ENCODE data around the gene CEACAM21. TPM values are rescaled to one million over a fixed set of nuclear protein-coding genes. Genes with fewer than 3 reads are reported as not detected.

The CEACAM21 gene
- total RNA-seq, 2 experiments from 2014 or later, result 36.5 to 37.5 TPM

GRCh38 chr19:41543582-41543981 lies 32.4 kb upstream of the CEACAM21 start:
- H3K4me3 Mint-ChIP-seq, result no peak overlapping the region
- no peaks in the 10 kb centered on the region for H3K27me3 Mint-ChIP-seq
- peaks cover 2% of the 10 kb centered on the region for H3K9me3 Mint-ChIP-seq
- H3K27ac Mint-ChIP-seq, result peak overlapping the region; percentile 97
- no peak for DNase-seq
- peaks cover 73% of the 10 kb centered on the region for H3K4me1 Mint-ChIP-seq
- H3K36me3 Mint-ChIP-seq, result peaks cover 26% of the 10 kb centered on the region

DNA sequence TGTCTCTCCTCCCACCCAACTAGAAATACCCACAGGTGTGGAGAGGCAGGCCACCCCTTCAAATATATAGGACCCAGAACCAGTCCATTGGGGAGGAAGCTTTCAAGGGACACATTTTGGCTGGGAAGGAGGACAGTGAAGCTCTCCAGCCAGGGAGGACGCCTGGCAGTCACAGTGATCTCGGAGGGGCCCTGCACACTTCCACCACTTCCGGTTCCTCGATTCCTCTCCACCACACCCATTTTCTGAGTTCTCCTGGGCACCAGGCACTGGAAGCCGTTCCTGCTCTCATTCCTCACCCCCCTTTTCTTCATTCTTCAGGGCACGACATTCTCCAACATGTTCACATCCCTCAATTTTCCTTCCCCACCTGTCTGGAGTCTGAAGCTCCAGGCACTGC lies 30.4 kb upstream of the CEACAM21 start:
- H3K27me3 Mint-ChIP-seq, result no peaks in the 10 kb centered on the region
- H3K4me3 Mint-ChIP-seq, result peak overlapping the region; percentile 84
- H3K36me3 Mint-ChIP-seq, result peaks cover 21% of the 10 kb centered on the region
- H3K27ac Mint-ChIP-seq, result peak overlapping the region; percentile 97
- H3K9me3 Mint-ChIP-seq, result peaks cover 2% of the 10 kb centered on the region
- H3K4me1 Mint-ChIP-seq, result peaks cover 69% of the 10 kb centered on the region
- no peak for DNase-seq

- Mint-ChIP-seq H3K4me1 (peaks cover 69% of the 10 kb centered on the region), H3K9me3 (peaks cover 2% of the 10 kb centered on the region), H3K4me3 (peak overlapping the region; percentile 84), H3K36me3 (peaks cover 29% of the 10 kb centered on the region), H3K27me3 (no peaks in the 10 kb centered on the region), H3K27ac (peak overlapping the region; percentile 97)
- no peak for DNase-seq
These were observed 29.6 kb upstream of the CEACAM21 start for GRCh38 chr19:41546386-41546789.

GRCh38 chr19:41546961-41547360 lies 29.0 kb upstream of the CEACAM21 start:
- Mint-ChIP-seq H3K4me3 (peak overlapping the region; percentile 84), H3K4me1 (peaks cover 69% of the 10 kb centered on the region), H3K27ac (peak overlapping the region; percentile 97), H3K9me3 (peaks cover 2% of the 10 kb centered on the region), H3K36me3 (peaks cover 35% of the 10 kb centered on the region), H3K27me3 (no peaks in the 10 kb centered on the region)
- no peak for DNase-seq

DNA sequence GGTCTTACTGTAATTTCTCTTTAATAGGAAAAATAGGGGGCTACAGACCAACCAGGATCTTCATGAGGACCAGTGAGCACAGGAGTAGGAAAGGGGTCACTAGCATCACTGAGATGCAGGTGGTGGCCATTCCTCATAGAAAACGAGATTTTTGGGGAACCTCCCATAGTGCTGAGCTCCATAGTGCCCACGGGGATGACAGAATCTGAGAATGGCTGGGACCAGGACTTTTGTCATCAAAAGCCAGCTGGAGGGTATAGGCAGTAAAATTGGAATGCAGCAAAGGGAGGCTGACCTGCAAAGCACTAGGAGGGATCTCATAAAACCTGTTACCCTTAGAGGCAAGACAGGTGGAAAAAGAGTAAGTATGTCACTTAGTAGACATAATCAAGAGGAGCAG lies 28.4 kb upstream of the CEACAM21 start:
- DNase-seq, result no peak
- Mint-ChIP-seq H3K36me3 (peaks cover 36% of the 10 kb centered on the region), H3K27me3 (no peaks in the 10 kb centered on the region), H3K9me3 (peaks cover 2% of the 10 kb centered on the region), H3K27ac (peak overlapping the region; percentile 97), H3K4me3 (no peak overlapping the region), H3K4me1 (peaks cover 68% of the 10 kb centered on the region)

DNA sequence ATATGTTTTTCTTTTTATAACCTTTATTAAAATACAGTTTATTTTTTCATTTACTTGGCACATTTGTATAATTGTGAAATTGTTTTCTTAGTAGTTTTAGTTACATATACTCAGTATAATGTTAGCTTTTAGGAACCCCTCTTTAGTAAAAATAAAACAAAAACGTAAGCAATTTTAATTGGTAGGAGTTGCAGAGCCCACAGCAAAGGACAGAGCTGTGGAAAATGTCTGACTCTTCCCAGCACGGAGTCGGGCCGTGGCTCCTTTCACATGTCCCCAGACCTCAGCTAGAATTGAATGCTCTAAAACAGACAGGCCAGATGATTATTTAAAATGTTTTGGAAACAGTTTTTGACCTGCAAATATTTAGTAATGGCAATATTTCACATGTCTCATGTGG lies 27.9 kb upstream of the CEACAM21 start:
- peak overlapping the region; percentile 87 for H3K27ac Mint-ChIP-seq
- no peaks in the 10 kb centered on the region for H3K27me3 Mint-ChIP-seq
- H3K4me3 Mint-ChIP-seq, result peak overlapping the region; percentile 60
- peaks cover 39% of the 10 kb centered on the region for H3K36me3 Mint-ChIP-seq
- DNase-seq, result no peak
- peaks cover 2% of the 10 kb centered on the region for H3K9me3 Mint-ChIP-seq
- peaks cover 68% of the 10 kb centered on the region for H3K4me1 Mint-ChIP-seq

DNA sequence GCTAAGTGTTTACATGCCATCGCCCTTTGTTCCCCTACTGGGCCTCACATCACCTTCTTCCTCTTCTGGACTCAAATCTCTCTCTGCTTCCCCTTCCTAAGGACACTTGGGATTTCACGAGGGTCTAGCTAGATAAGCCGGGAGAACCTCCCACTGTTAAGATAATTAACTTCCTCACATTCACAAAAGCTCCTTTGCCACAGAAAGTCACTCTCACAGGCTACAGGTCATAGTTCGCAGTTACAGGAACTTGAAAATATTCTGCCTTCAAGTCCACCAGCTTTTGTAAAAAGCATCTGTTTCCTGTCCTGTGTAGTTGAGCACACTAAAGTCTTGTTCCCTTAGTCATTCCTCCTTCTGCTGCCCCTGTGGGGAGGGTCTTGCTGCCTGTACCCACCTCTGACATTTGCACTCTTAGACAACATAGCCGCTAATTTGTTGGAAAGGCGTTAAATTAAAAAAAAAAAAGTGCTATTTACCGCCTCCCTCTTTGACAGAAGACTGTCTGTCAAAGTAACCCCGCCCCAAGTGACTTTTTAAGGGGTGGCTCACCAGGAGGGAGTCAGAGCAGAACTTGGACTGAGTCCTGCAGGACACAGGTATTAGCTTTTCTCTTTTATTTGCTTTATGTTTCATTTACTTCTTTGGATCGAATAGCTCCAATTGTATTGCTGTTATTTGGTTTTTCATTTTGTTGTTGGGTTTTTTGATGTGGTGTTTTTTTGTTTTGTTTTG lies 26.8 kb upstream of the CEACAM21 start:
- peak overlapping the region; percentile 98 for H3K27ac Mint-ChIP-seq
- H3K9me3 Mint-ChIP-seq, result peaks cover 6% of the 10 kb centered on the region
- H3K4me1 Mint-ChIP-seq, result peaks cover 66% of the 10 kb centered on the region
- peaks cover 49% of the 10 kb centered on the region for H3K36me3 Mint-ChIP-seq
- no peaks in the 10 kb centered on the region for H3K27me3 Mint-ChIP-seq
- peak overlapping the region; percentile 92 for H3K4me3 Mint-ChIP-seq
- DNase-seq, result peak; percentile 81

GRCh38 chr19:41549884-41550283 lies 26.1 kb upstream of the CEACAM21 start:
- Mint-ChIP-seq H3K27ac (peak overlapping the region; percentile 98), H3K36me3 (peaks cover 53% of the 10 kb centered on the region), H3K4me1 (peaks cover 62% of the 10 kb centered on the region), H3K27me3 (no peaks in the 10 kb centered on the region), H3K4me3 (peak overlapping the region; percentile 92), H3K9me3 (peaks cover 6% of the 10 kb centered on the region)
- no peak for DNase-seq

- peak overlapping the region; percentile 98 for H3K27ac Mint-ChIP-seq
- peak overlapping the region; percentile 92 for H3K4me3 Mint-ChIP-seq
- no peaks in the 10 kb centered on the region for H3K27me3 Mint-ChIP-seq
- H3K9me3 Mint-ChIP-seq, result peaks cover 6% of the 10 kb centered on the region
- H3K4me1 Mint-ChIP-seq, result peaks cover 62% of the 10 kb centered on the region
- no peak for DNase-seq
- peaks cover 66% of the 10 kb centered on the region for H3K36me3 Mint-ChIP-seq
These were observed 24.8 kb upstream of the CEACAM21 start for GRCh38 chr19:41551212-41551610.

DNA sequence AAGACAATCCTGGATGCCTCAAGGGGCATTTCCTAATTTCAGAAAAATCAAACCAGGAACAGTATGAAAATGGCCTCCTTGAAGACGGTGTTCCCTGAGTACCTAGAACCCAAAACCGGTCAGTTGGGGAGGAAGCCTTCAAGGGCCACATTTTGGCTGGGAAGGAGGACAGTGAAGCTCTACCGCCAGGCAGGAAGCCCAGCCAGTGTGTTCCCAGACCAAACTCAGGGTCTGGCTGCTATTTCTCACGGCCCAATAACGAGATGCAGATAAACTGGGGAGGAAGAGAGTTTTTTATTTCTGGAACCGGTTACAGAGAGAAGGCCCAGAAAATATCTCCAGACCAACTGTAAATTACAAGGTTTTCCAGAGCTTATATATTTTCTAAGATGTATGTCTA lies 24.3 kb upstream of the CEACAM21 start:
- H3K4me3 Mint-ChIP-seq, result peak overlapping the region; percentile 92
- H3K9me3 Mint-ChIP-seq, result peaks cover 6% of the 10 kb centered on the region
- no peak for DNase-seq
- H3K36me3 Mint-ChIP-seq, result peaks cover 71% of the 10 kb centered on the region
- peaks cover 61% of the 10 kb centered on the region for H3K4me1 Mint-ChIP-seq
- H3K27me3 Mint-ChIP-seq, result no peaks in the 10 kb centered on the region
- H3K27ac Mint-ChIP-seq, result peak overlapping the region; percentile 98

DNA sequence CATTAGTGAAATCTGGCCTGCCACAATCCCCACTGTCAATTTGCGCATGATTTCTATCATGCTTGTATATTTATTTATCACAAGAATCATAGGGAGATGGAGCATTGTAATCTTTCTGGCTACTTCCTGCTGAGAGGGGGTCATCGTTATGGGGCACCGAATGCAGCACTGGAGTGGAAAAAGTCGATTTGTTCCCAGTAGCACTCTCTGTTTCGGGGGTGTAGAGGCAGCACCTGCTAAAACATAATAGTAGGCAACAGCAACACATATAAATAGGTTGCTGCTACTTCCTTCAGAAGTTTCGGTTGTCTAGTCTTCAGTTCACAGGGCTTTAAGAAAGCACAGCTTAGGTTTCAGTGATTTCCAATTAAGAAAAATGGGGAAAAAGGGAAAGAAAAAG lies 23.4 kb upstream of the CEACAM21 start:
- peaks cover 60% of the 10 kb centered on the region for H3K4me1 Mint-ChIP-seq
- DNase-seq, result peak; percentile 58
- no peaks in the 10 kb centered on the region for H3K27me3 Mint-ChIP-seq

DNA sequence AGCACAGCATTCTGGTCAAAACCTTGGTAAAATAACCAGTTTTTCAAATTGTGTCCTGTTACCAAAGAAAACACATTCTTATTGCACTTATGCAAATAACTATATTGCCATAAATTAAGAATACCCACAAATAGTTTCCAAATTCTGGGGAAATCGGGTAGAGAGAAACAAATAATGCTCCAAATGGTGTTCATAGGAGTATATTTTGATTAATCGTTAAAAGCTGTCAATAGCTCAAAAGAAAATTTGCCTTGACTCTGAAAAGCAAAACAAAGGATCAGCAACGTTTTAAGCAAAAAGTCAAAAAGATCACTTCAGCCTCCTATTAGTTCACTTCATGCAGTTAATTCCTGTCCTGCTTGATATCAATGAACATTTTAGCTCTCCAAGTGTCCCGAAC lies 22.2 kb upstream of the CEACAM21 start:
- DNase-seq, result no peak
- H3K4me3 Mint-ChIP-seq, result peak overlapping the region; percentile 92
- peaks cover 6% of the 10 kb centered on the region for H3K9me3 Mint-ChIP-seq
- H3K27me3 Mint-ChIP-seq, result no peaks in the 10 kb centered on the region
- peaks cover 87% of the 10 kb centered on the region for H3K36me3 Mint-ChIP-seq
- H3K4me1 Mint-ChIP-seq, result peaks cover 60% of the 10 kb centered on the region
- peak overlapping the region; percentile 98 for H3K27ac Mint-ChIP-seq

More for the DNA sequence above, 23.4 kb upstream of the CEACAM21 start:
- Mint-ChIP-seq H3K9me3 (peaks cover 6% of the 10 kb centered on the region), H3K27ac (peak overlapping the region; percentile 98), H3K4me3 (peak overlapping the region; percentile 92), H3K36me3 (peaks cover 77% of the 10 kb centered on the region)

- H3K27ac Mint-ChIP-seq, result peak overlapping the region; percentile 98
- H3K36me3 Mint-ChIP-seq, result peaks cover 90% of the 10 kb centered on the region
- H3K4me3 Mint-ChIP-seq, result peak overlapping the region; percentile 92
- no peak for DNase-seq
- peaks cover 6% of the 10 kb centered on the region for H3K9me3 Mint-ChIP-seq
- H3K4me1 Mint-ChIP-seq, result peaks cover 66% of the 10 kb centered on the region
- no peaks in the 10 kb centered on the region for H3K27me3 Mint-ChIP-seq
These were observed 21.1 kb upstream of the CEACAM21 start for GRCh38 chr19:41554907-41555306.

DNA sequence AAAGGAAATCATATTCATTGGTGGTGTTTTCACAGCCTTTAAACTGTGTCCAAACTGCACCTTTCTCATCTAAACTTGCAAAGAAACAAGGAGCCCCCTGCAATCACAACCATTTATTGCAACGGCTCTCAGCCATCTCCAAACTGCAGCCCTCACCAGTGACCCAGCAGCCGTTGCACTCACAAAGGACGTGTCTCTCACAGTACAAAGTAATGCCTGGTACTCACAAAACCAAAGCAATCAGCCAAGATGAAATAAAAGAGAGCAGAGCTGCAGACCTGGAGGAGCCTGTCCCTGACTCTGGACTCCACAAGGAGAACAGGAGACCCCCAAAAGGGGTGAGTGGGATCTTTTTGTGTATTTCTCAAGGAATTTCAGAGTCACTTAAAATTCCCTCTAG lies 20.2 kb upstream of the CEACAM21 start:
- H3K4me1 Mint-ChIP-seq, result peaks cover 75% of the 10 kb centered on the region
- peaks cover 6% of the 10 kb centered on the region for H3K9me3 Mint-ChIP-seq
- H3K27ac Mint-ChIP-seq, result peak overlapping the region; percentile 98
- H3K27me3 Mint-ChIP-seq, result no peaks in the 10 kb centered on the region
- peaks cover 89% of the 10 kb centered on the region for H3K36me3 Mint-ChIP-seq
- no peak for DNase-seq
- H3K4me3 Mint-ChIP-seq, result peak overlapping the region; percentile 92

- peaks cover 37% of the 10 kb centered on the region for H3K36me3 Mint-ChIP-seq
- DNase-seq, result peak; percentile 74
- peak overlapping the region; percentile 79 for H3K27ac Mint-ChIP-seq
- H3K4me1 Mint-ChIP-seq, result peaks cover 67% of the 10 kb centered on the region
- H3K27me3 Mint-ChIP-seq, result no peaks in the 10 kb centered on the region
- no peaks in the 10 kb centered on the region for H3K9me3 Mint-ChIP-seq
- H3K4me3 Mint-ChIP-seq, result peak overlapping the region; percentile 80
These were observed 12.0 kb upstream of the CEACAM21 start for GRCh38 chr19:41563854-41564514.
